ENCODE measurements around the gene SMG7. TPM values are rescaled to one million over a fixed set of nuclear protein-coding genes. Genes with fewer than 3 reads are reported as not detected.

The SMG7 gene
- total and polyA plus RNA-seq, 10 of the 15 experiments (the other 5 are each of a cell fraction or from before 2014, with no cell fraction given), result 9.5 to 65.4 (median 42.7) TPM

- 50% methylated on average over 1 of the region's 1 CpG for WGBS (ENCODE audit: insufficient coverage, insufficient replicate concordance, low lambda C conversion rate, missing lambda C conversion rate)
- Histone ChIP-seq H3K4me1 (ENCODE audit: control insufficient read depth, insufficient read depth, low read length) (no peaks in the 10 kb centered on the region), H3K4me2 (ENCODE audit: control insufficient read depth, insufficient read depth) (no peak overlapping the region), H3K4me3 (no peak overlapping the region), H3K27ac (ENCODE audit: control insufficient read depth, insufficient read depth) (no peak overlapping the region), H3K36me3 (ENCODE audit: control insufficient read depth in 2 of 2, insufficient read depth in 2 of 2, low read length in 1 of 2) (no peaks in the 10 kb centered on the region), H3K27me3 (replicated peaks in 1 of 2; ENCODE audit: control insufficient read depth in 2 of 2, insufficient read depth in 2 of 2, low read length in 1 of 2) (no peaks in the 10 kb centered on the region), H4K20me1 (ENCODE audit: control insufficient read depth, insufficient read depth) (no peaks in the 10 kb centered on the region), H2AFZ (ENCODE audit: control insufficient read depth, low read depth, low read length) (no peak overlapping the region), H3K9ac (ENCODE audit: control insufficient read depth, insufficient read depth, low read length) (no peak overlapping the region), H3K79me2 (ENCODE audit: control insufficient read depth, insufficient read depth, low read length) (no peaks in the 10 kb centered on the region), H3K9me3 (replicated peaks; ENCODE audit: control insufficient read depth, insufficient read depth, low read length) (no peaks in the 10 kb centered on the region)
- CTCF ChIA-PET, result interaction anchor here (0.6 to 0.9 kb wide), 3 partner anchors 64 to 316 kb away, joined by 3 read pairs; no protein-coding TSS in a partner anchor
- no TSS peak for BruUV-seq (replicated peaks)
- SMC1A ChIA-PET (ENCODE audit: uncharacterized antibody, unreplicated experiment), result interaction anchor here (1.4 kb wide), 1 partner anchor 19 kb away, joined by 4 read pairs; no protein-coding TSS in a partner anchor
- intact Hi-C loops (cut with micrococcal nuclease; ENCODE audit: unreplicated experiment) (no loop called here), in situ Hi-C loops (cut with MboI) (no loop called here)
- ATAC-seq (no peak), FAIRE-seq (no peak), DNase-seq (ENCODE audit: low read depth, low spot score) (no peak)
- POLR2A ChIA-PET, result no interaction called here
- TF ChIP-seq RB1 (IDR thresholded peaks at IDR 0.05; ENCODE audit: borderline replicate concordance) (no peak), SREBF1 (IDR thresholded peaks at IDR 0.05; ENCODE audit: low read length) (no peak), SPI1 (IDR thresholded peaks at IDR 0.05; ENCODE audit: borderline replicate concordance, insufficient read depth, low read depth, low read length) (no peak), EZH2 (IDR thresholded peaks at IDR 0.05; ENCODE audit: borderline replicate concordance, control insufficient read depth, low read depth, low read length) (no peak), RELA (IDR thresholded peaks at IDR 0.05; ENCODE audit: borderline replicate concordance, partially characterized antibody) (no peak), TARDBP (IDR thresholded peaks at IDR 0.05; ENCODE audit: borderline replicate concordance) (no peak), MYC (IDR thresholded peaks at IDR 0.05; ENCODE audit: insufficient read depth, insufficient read length, insufficient replicate concordance, low read length, severe bottlenecking) (no peak), ATF2 (IDR thresholded peaks at IDR 0.05; ENCODE audit: low read length) (no peak), NR2C1 (IDR thresholded peaks at IDR 0.05) (no peak)
- RAD21 ChIA-PET (ENCODE audit: unreplicated experiment), result no interaction called here
Measured at GRCh38 chr1:183443466-183443865, 28.8 kb upstream of the SMG7 start.

All from GM12878 (cell line).